Osteoblast (primary cell): ENCODE results near the gene APLNR. TPM values are rescaled to one million over a fixed set of nuclear protein-coding genes. Genes with fewer than 3 reads are reported as not detected.

Experiments
- DNase-seq: peaks from one replicate; pipeline ENCODE4 v3.0.0; 2011; ENCODE audit warnings: low spot score, mixed read lengths; ENCODE audit not compliant: insufficient read length; ENCODE audit errors: missing footprints
- H2AFZ ChIP-seq: 2 replicates; pipeline ENCODE4 v1.6.0; 2011; ENCODE audit warnings: mild to moderate bottlenecking, low read length
- H3K27ac ChIP-seq: 2 replicates; pipeline ENCODE4 v1.5.1; 2011; ENCODE audit warnings: mild to moderate bottlenecking, low read depth, low read length, moderate library complexity
- H3K27me3 ChIP-seq: 2 replicates; pipeline ENCODE4 v1.6.0; 2012; ENCODE audit warnings: mild to moderate bottlenecking, control low read depth, inconsistent platforms, low read length, moderate library complexity; ENCODE audit not compliant: insufficient read depth
- H3K36me3 ChIP-seq: 2 replicates; pipeline ENCODE4 v1.5.1; 2011; ENCODE audit warnings: mild to moderate bottlenecking, low read length, control low read depth, moderate library complexity; ENCODE audit not compliant: insufficient read depth
- H3K4me1 ChIP-seq: 2 replicates; pipeline ENCODE4 v1.5.1; 2011; ENCODE audit warnings: mild to moderate bottlenecking, low read length, control low read depth, moderate library complexity; ENCODE audit not compliant: insufficient read depth
- H3K4me2 ChIP-seq: 2 replicates; pipeline ENCODE4 v1.6.0; 2011; ENCODE audit warnings: mild to moderate bottlenecking, low read length; ENCODE audit not compliant: insufficient read depth
- H3K4me3 ChIP-seq: fragments of 200-600 bp; sonication (generic); 3 replicates; pipeline ENCODE4 v1.5.1; 2012; ENCODE audit warnings: mild to moderate bottlenecking, low read length, inconsistent platforms; ENCODE audit not compliant: insufficient read depth
- H3K79me2 ChIP-seq: 2 replicates; pipeline ENCODE4 v1.6.0; 2012; ENCODE audit warnings: mild to moderate bottlenecking, low read length, control low read depth, inconsistent platforms; ENCODE audit not compliant: insufficient read depth
- H3K9me3 ChIP-seq: 2 replicates; pipeline ENCODE4 v1.5.1; 2011; ENCODE audit warnings: low read depth, low read length, control low read depth
- H4K20me1 ChIP-seq: 2 replicates; pipeline ENCODE4 v1.6.0; 2012; ENCODE audit warnings: mild to moderate bottlenecking, low read length, control low read depth; ENCODE audit not compliant: insufficient read depth
- CTCF ChIP-seq: IDR thresholded peaks from 2 replicates; pipeline ENCODE4 v1.5.1; 2011; ENCODE audit warnings: mild to moderate bottlenecking, low read depth, low read length, moderate library complexity; ENCODE audit errors: extremely low read depth
- total RNA-seq: library from RNA; depleted of rRNA; stranded (reverse); fragments of >200 nt; gene quantifications from 2 replicates; pipeline ENCODE4 v1.2.3, GENCODE V29; 2012

Gene APLNR
- total RNA-seq, 1 donor, result not detected

- H3K4me1 ChIP-seq, result peaks cover 16% of the 10 kb centered on the region
- no peaks in the 10 kb centered on the region for H4K20me1 ChIP-seq
- H3K27ac ChIP-seq, result no peak overlapping the region
- H2AFZ ChIP-seq, result no peak overlapping the region
- H3K4me2 ChIP-seq, result peak overlapping the region; percentile 18
- no peaks in the 10 kb centered on the region for H3K36me3 ChIP-seq
- no peaks in the 10 kb centered on the region for H3K79me2 ChIP-seq
- TF ChIP-seq CTCF, result no peak
- no peaks in the 10 kb centered on the region for H3K9me3 ChIP-seq
- no peak for DNase-seq
- peaks cover 4% of the 10 kb centered on the region for H3K27me3 ChIP-seq
- H3K4me3 ChIP-seq, result no peak overlapping the region
Measured at GRCh38 chr11:57214098-57214417, 23.0 kb downstream of the APLNR start.

- H3K4me2 ChIP-seq, result peak overlapping the region; percentile 18
Measured at GRCh38 chr11:57213342-57214097, 23.5 kb downstream of the APLNR start.

GRCh38 chr11:57210781-57211180 is 26.3 kb downstream of the APLNR start:
- peaks cover 9% of the 10 kb centered on the region for H3K27me3 ChIP-seq
- TF ChIP-seq CTCF, result no peak
- no peaks in the 10 kb centered on the region for H4K20me1 ChIP-seq
- H3K4me1 ChIP-seq, result peaks cover 16% of the 10 kb centered on the region
- H3K36me3 ChIP-seq, result no peaks in the 10 kb centered on the region
- no peak for DNase-seq
- no peaks in the 10 kb centered on the region for H3K9me3 ChIP-seq
- H3K79me2 ChIP-seq, result no peaks in the 10 kb centered on the region
- no peak overlapping the region for H3K27ac ChIP-seq
- H3K4me3 ChIP-seq, result no peak overlapping the region
- no peak overlapping the region for H2AFZ ChIP-seq
- H3K4me2 ChIP-seq, result no peak overlapping the region

More at GRCh38 chr11:57213342-57214097, 23.5 kb downstream of the APLNR start:
- no peak for DNase-seq
- peaks cover 16% of the 10 kb centered on the region for H3K4me1 ChIP-seq
- no peak for TF ChIP-seq CTCF
- peaks cover 4% of the 10 kb centered on the region for H3K27me3 ChIP-seq
- H3K9me3 ChIP-seq, result no peaks in the 10 kb centered on the region
- no peaks in the 10 kb centered on the region for H4K20me1 ChIP-seq
- H3K36me3 ChIP-seq, result no peaks in the 10 kb centered on the region
- H3K79me2 ChIP-seq, result no peaks in the 10 kb centered on the region
- H3K4me3 ChIP-seq, result no peak overlapping the region
- no peak overlapping the region for H2AFZ ChIP-seq
- no peak overlapping the region for H3K27ac ChIP-seq

- no peak for DNase-seq
- Histone ChIP-seq H3K4me2 (no peak overlapping the region), H3K9me3 (no peaks in the 10 kb centered on the region), H3K4me3 (no peak overlapping the region), H3K27me3 (peaks cover 35% of the 10 kb centered on the region), H3K4me1 (no peaks in the 10 kb centered on the region), H3K36me3 (no peaks in the 10 kb centered on the region), H3K27ac (no peak overlapping the region), H4K20me1 (no peaks in the 10 kb centered on the region), H3K79me2 (no peaks in the 10 kb centered on the region), H2AFZ (no peak overlapping the region)
- TF ChIP-seq CTCF, result no peak
Measured at GRCh38 chr11:57207168-57207567, 29.9 kb downstream of the APLNR start.
